Measurements from ENCODE around the gene REEP5. TPM values are rescaled to one million over a fixed set of nuclear protein-coding genes. Genes with fewer than 3 reads are reported as not detected.

Gene REEP5
- total and polyA plus RNA-seq, 9 of the 15 experiments (the other 6 are each of a cell fraction or from before 2014, with no cell fraction given), result 14.7 to 102 (median 36.0) TPM

GRCh38 chr5:112965733-112966306, 43.8 kb upstream of the REEP5 start:
- no peaks in the 10 kb centered on the region for H3K9me1 ChIP-seq (ENCODE audit: control insufficient read depth, insufficient read depth, low read length)
- H3K4me1 ChIP-seq (replicated peaks in 1 of 2; ENCODE audit: control insufficient read depth in 2 of 2, insufficient read depth in 2 of 2, low read length in 2 of 2), result peaks cover 4 to 26% of the 10 kb centered on the region in 2 experiments; a peak in 3 of 5 replicates
- H4K20me1 ChIP-seq (replicated peaks; ENCODE audit: control insufficient read depth, insufficient read depth, low read length), result no peaks in the 10 kb centered on the region
- 79% methylated on average over 8 of the region's 8 CpGs for WGBS (ENCODE audit: insufficient coverage, low coverage, missing lambda C conversion rate)
- in situ Hi-C loops (cut with MboI), result no loop called here
- no peak for FAIRE-seq
- TF ChIP-seq ZNF717 (CRISPR knock-in tag; IDR thresholded peaks at IDR 0.05), result no peak
- no peak for TF ChIP-seq ZNF561 (CRISPR knock-in tag; conservative IDR thresholded peaks at IDR 0.05)
- no peak for TF ChIP-seq PATZ1 (CRISPR knock-in tag; IDR thresholded peaks at IDR 0.05; ENCODE audit: borderline replicate concordance)
- TF ChIP-seq ZNF3 (CRISPR knock-in tag; IDR thresholded peaks at IDR 0.05), result no peak
- TF ChIP-seq E2F8 (IDR thresholded peaks at IDR 0.05; ENCODE audit: low read depth, partially characterized antibody), result no peak
- no peak for TF ChIP-seq XRCC4 (IDR thresholded peaks at IDR 0.05; ENCODE audit: extremely low read depth, insufficient read depth, insufficient read length)
- no peak for TF ChIP-seq FOXM1 (IDR thresholded peaks at IDR 0.05; ENCODE audit: low read depth)
- no peak for TF ChIP-seq FOXM1 (CRISPR knock-in tag; IDR thresholded peaks at IDR 0.05; ENCODE audit: low read depth)
- no peak overlapping the region for H3K9ac ChIP-seq (ENCODE audit: insufficient read depth in 1 of 2, low read depth in 2 of 2, low read length in 2 of 2)
- no peaks in the 10 kb centered on the region for H3K27me3 ChIP-seq (ENCODE audit: control insufficient read depth in 2 of 2, insufficient read depth in 2 of 2, low read length in 2 of 2)
- H3K9me3 ChIP-seq (replicated peaks; ENCODE audit: control insufficient read depth, insufficient read depth, low read depth, low read length), result no peaks in the 10 kb centered on the region
- H3K4me2 ChIP-seq (ENCODE audit: insufficient read depth, low read length), result no peak overlapping the region
- no peak overlapping the region for H3K27ac ChIP-seq (ENCODE audit: extremely low read depth, low read depth, low read length)
- no peak overlapping the region for H2AFZ ChIP-seq (ENCODE audit: low read depth, low read length)
- no peaks in the 10 kb centered on the region for H3K79me2 ChIP-seq (ENCODE audit: control insufficient read depth, insufficient read depth, low read length)
- no peaks in the 10 kb centered on the region for H3K36me3 ChIP-seq (ENCODE audit: control insufficient read depth, insufficient read depth, low read length)
- no TSS peak for BruUV-seq (replicated peaks)
- DNase-seq (ENCODE audit: extremely low read depth in 1 of 4, low spot score in 3 of 4), result no peak
- ChIA-PET POLR2A (interaction anchor here (0.8 kb wide), 1 partner anchor 9 kb away, joined by 3 read pairs; no protein-coding TSS in a partner anchor), CTCF (ENCODE audit: low intra/inter-chr PET ratio) (no interaction called here)
- no peak for ATAC-seq
- no peak overlapping the region for H3K4me3 ChIP-seq
- intact Hi-C loops (cut with micrococcal nuclease), result no loop called here
